SHP77 (cell line): ENCODE results near the gene STING1.
"Not testable (repeated sequence)": the region's sequence is repeated elsewhere in the genome, so short reads cannot be mapped to it uniquely, and the experiment has no call there.

Source experiments
- DNase-seq, 2 experiments: peaks; one replicate each; lab custom pipeline; 2025; lab: John Stamatoyannopoulos, UW

The STING1 gene

DNA sequence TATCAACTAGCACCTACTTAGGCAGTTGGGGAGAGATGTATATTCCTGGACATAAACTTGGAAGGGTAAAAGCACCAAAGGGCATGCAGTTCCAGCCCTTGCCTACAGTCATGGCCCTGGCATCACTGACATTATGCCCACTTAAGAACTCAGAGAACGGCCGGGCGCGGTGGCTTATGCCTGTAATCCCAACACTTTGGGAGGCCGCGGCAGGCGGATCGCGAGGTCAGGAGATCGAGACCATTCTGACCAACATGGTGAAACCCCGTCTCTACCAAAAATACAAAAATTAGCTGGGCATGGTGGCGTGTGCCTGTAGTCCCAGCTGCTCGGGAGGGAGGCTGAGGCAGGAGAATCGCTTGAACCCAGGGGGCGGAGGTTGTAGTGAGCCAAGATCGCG lies 42.1 kb downstream of the STING1 start:
- DNase-seq: not testable (repeated sequence)

DNA sequence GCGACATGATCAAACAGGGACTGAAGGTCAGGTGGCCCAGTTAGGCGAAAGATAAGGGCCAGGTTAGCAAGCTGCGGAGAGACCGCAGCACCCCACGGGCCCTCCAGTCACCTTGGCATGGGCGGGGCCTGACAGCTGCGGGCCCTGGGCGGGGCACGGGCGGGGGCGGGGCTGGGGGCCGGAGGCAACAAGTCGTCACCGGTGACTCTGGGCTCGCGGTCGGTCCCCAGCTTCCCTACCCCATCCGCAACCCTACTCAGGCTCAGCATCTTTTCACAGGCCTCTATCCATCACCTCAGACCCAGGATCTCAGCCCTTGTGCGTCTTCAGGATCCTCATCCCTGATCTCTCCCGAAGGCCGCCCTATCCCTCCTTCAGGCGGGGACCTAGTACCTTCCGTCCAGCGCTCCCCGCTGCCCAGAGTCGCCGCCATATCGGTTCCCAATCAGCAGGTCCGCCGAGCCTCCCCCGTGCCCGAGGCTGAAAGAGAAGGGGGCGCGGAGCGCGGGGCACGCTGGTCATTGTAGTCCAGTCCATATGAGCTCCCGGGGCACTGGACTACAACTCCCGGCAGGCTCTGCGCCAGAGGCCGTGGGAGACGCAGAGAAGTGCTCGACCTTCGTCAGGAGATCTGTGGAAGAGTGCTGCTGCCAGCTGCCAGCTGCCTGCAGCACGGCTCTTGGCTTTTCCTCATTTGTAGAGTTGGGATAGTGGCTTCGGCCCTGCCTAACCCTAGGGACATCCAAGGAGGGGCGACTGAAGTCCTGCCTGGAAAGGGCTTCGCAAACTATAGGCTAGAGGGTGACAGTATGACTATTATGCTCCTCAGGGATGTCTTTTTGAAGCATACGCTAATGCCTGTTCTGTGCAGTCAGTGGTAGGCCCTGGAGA lies 43.3 kb downstream of the STING1 start, which contains the start of gene DNAJC18:
Gene DNAJC18, minus strand, starts transcription at position 513 of the 891 bp plus-strand sequence. Its CDS starts 80 bp downstream, at position 433.
- DNase-seq: peak; percentile 97 to 98

DNA sequence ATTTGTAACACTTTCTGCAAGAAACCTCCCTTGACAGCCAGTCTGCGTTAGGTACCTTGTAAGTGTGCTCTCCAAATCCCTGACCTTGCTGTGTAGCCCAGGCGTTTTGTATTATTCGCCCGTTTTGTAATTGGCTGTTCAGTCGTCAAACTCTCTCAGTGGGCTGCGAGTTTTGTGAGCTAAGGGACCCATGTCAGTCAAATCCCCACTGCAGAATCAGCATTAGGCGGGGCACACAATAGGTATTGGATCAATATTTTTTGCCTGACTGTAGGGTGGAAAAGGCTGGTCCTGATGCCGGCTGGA lies 43.9 kb downstream of the STING1 start:
- peak in 1 of 2 experiments; percentile 37 for DNase-seq

DNA sequence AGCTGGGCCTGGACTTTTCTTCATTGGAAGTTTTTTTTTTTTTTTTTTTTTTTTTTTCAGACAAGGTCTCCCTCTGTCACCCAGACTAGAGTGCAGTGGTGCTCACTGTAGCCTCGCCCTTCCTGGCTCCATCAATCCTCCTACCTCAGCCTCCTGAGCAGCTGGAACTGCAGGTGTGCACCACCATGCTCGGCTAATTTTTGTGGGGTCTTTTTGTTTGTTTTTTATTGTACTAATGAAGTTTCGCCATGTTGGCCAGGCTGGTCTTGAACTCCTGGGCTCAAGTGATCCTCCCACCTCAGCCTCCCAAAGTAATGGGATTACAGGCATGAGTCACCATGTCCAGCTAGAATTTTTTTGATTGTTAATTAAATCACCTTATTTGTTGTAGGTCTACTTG lies 46.9 kb downstream of the STING1 start:
- DNase-seq: no peak

DNA sequence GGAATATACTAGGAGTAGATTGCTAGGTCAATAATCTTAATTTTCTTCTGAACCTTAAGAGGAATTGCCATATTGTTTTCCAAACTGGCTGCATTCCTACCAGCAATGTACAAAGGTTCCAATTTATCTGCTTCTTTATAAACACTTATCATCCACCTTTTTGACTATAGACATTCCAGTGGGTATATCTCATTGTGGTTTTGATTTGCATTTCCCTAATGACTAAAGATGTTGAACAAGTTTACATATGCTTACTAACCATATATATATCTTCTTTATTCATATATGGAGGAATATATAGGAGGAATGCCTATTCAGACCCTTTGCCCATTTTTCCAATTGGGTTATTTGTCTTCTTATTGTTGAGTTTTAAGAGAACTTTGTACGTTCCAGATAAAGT lies 50.9 kb downstream of the STING1 start:
- no peak for DNase-seq

DNA sequence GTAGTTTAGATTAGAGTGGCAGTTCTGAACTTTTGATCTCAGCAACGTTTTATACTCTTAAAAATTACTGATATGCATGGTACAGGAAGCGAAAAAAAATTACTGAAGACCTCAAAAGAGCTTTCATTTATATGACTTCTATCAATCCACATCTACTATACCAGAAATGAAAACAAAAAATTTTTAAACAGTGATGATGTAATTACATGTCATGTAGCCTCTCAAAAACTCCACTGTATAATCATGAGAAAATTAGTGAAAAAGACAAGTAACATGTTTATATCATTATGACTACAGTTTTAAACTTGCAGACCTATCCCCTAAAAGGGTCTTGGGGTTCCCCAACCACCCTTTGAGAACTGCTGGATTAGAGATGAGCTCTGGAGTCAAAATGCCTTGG lies 52.5 kb downstream of the STING1 start:
- DNase-seq: no peak

DNA sequence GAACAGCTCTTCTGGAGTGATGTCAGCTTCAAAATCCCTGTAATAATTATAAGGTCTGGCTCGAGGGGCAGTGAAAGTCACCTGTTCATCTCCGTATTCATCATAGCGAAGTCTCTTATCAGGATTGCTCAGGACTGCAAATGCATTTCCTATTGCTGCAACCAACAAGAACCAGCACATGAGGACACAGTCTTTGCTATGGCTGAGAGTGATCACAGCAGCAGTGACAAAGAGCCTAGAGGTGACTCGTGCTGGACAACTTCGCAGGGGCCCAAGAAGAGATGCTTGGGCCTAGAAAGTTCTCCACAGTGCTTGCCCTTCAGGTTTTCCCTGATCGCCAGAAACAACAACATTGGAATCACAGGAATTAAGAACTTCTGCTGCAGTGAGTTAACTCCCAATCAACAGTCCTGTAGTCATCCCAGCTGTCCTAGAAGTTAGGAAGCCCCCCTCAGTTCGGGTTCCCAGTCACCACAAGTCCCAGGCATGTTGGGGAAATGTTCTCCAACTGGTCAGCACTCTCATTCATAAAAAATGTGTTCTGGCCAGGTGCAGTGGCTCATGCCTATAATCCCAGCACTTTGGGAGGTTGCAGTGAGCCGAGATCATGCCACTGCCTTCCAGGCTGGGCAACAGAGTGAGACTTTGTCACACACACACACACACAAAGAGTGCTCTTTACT lies 56.2 kb downstream of the STING1 start:
- DNase-seq: no peak
